IMR-90 (cell line): ENCODE results near the gene NFIA. TPM values are rescaled to one million over a fixed set of nuclear protein-coding genes. Genes with fewer than 3 reads are reported as not detected.

Experiments
- ATAC-seq: fragments of 200-7000 bp; cut with Tn5 transposase; 2 replicates; pipeline ENCODE4 v1.9.1; 2020; ENCODE audit warnings: low read depth, mild to moderate bottlenecking, moderate library complexity
- BruUV-seq: library from RNA; stranded (reverse); fragments of 400-500 nt; replicated peaks from 2 replicates; lab custom pipeline; 2021; lab: Mats Ljungman, UMichigan
- CTCF ChIA-PET: fragments of 300-600 bp; formaldehyde crosslinking; extraction: SDS; loops from one replicate; lab custom pipeline; 2021; ENCODE audit warnings: antibody characterized with exemption; lab: Yijun Ruan, JAX
- POLR2A ChIA-PET: fragments of 300-600 bp; sonication (Branson Sonifier 250); formaldehyde crosslinking; loops from one replicate; lab custom pipeline; 2022; ENCODE audit warnings: antibody characterized with exemption; ENCODE audit not compliant: unreplicated experiment; lab: Charles Lee
- DNase-seq: peaks from one replicate; pipeline ENCODE4 v3.0.0; 2013
- H2AFZ ChIP-seq: replicated peaks from 2 replicates; pipeline ENCODE3; 2013; ENCODE audit warnings: low read length, mild to moderate bottlenecking; ENCODE audit not compliant: poor library complexity
- H2AK5ac ChIP-seq: 2 replicates; pipeline ENCODE4 v1.6.1; 2013; ENCODE audit warnings: low read depth, low read length, inconsistent platforms
- H2AK9ac ChIP-seq: replicated peaks from 2 replicates; pipeline ENCODE3; 2013; ENCODE audit warnings: mild to moderate bottlenecking, low read depth, low read length, moderate library complexity; ENCODE audit not compliant: poor library complexity
- H2BK120ac ChIP-seq: 2 replicates; pipeline ENCODE4 v1.6.1; 2013; ENCODE audit warnings: low read depth, low read length, inconsistent platforms
- H2BK15ac ChIP-seq: 3 replicates; pipeline ENCODE4 v1.6.1; 2013; ENCODE audit warnings: low read depth, low read length, inconsistent platforms
- H2BK20ac ChIP-seq: 2 replicates; pipeline ENCODE4 v1.6.1; 2013; ENCODE audit warnings: low read depth, mild to moderate bottlenecking, inconsistent platforms, low read length, moderate library complexity
- H2BK5ac ChIP-seq: 2 replicates; pipeline ENCODE4 v1.6.1; 2013; ENCODE audit warnings: mild to moderate bottlenecking, low read depth, low read length, inconsistent platforms; ENCODE audit not compliant: poor library complexity, severe bottlenecking
- H3K14ac ChIP-seq: replicated peaks from 2 replicates; pipeline ENCODE4 v1.6.1; 2013; ENCODE audit warnings: low read depth, low read length, inconsistent platforms
- H3K18ac ChIP-seq: 2 replicates; pipeline ENCODE4 v1.6.1; 2013; ENCODE audit warnings: low read depth, low read length, control low read depth
- H3K23ac ChIP-seq: 2 replicates; pipeline ENCODE4 v1.6.1; 2013; ENCODE audit warnings: low read depth, low read length, inconsistent platforms
- H3K27ac ChIP-seq: 2 replicates; pipeline ENCODE4 v1.5.1; 2013; ENCODE audit warnings: mild to moderate bottlenecking, control low read depth, low read length; ENCODE audit not compliant: insufficient read depth
- H3K27me3 ChIP-seq: 2 replicates; pipeline ENCODE4 v1.6.1; 2013; ENCODE audit warnings: low read length; ENCODE audit not compliant: control insufficient read depth, insufficient read depth
- H3K36me3 ChIP-seq: 2 replicates; pipeline ENCODE4 v1.6.1; 2013; ENCODE audit warnings: low read length, mixed read lengths; ENCODE audit not compliant: control insufficient read depth, insufficient read depth
- H3K4ac ChIP-seq: 2 replicates; pipeline ENCODE4 v1.6.1; 2013; ENCODE audit warnings: low read depth, low read length, inconsistent platforms
- H3K4me1 ChIP-seq: 2 replicates; pipeline ENCODE4 v1.6.1; 2013; ENCODE audit warnings: low read length, mixed read lengths; ENCODE audit not compliant: control insufficient read depth, insufficient read depth
- H3K4me2 ChIP-seq: 2 replicates; pipeline ENCODE4 v1.6.1; 2013; ENCODE audit warnings: low read depth, mild to moderate bottlenecking, control low read depth, low read length, moderate library complexity
- H3K4me3 ChIP-seq: 2 replicates; pipeline ENCODE4 v1.5.1; 2013; ENCODE audit warnings: low read depth, mild to moderate bottlenecking, control low read depth, low read length, moderate library complexity; ENCODE audit not compliant: insufficient read depth
- H3K56ac ChIP-seq: 2 replicates; pipeline ENCODE4 v1.6.1; 2013; ENCODE audit warnings: low read length, inconsistent platforms; ENCODE audit not compliant: insufficient read depth; ENCODE audit errors: extremely low read depth
- H3K79me1 ChIP-seq, 2 experiments: 2 replicates each; pipeline ENCODE4 v1.6.1; 2013; ENCODE audit warnings: low read length in 2 of 2, inconsistent platforms in 1 of 2, low read depth in 1 of 2
- H3K9ac ChIP-seq: 2 replicates; pipeline ENCODE4 v1.6.1; 2013; ENCODE audit warnings: low read depth, low read length, control low read depth
- H3K9me1 ChIP-seq: 2 replicates; pipeline ENCODE4 v1.6.1; 2013; ENCODE audit warnings: low read length, inconsistent platforms; ENCODE audit not compliant: insufficient read depth
- H3K9me3 ChIP-seq: 2 replicates; pipeline ENCODE4 v1.6.1; 2013; ENCODE audit warnings: low read length; ENCODE audit not compliant: control insufficient read depth, insufficient read depth
- H4K20me1 ChIP-seq: 2 replicates; pipeline ENCODE4 v1.6.1; 2013; ENCODE audit warnings: low read length, inconsistent platforms; ENCODE audit not compliant: insufficient read depth
- H4K5ac ChIP-seq: 2 replicates; pipeline ENCODE4 v1.6.1; 2013; ENCODE audit warnings: mild to moderate bottlenecking, low read depth, low read length, control low read depth
- H4K8ac ChIP-seq, 2 experiments: 2 replicates each; pipeline ENCODE4 v1.6.1; 2013; ENCODE audit warnings: low read depth in 2 of 2, low read length in 2 of 2, control low read depth in 1 of 2, inconsistent platforms in 1 of 2
- H4K91ac ChIP-seq: 2 replicates; pipeline ENCODE4 v1.6.1; 2013; ENCODE audit warnings: low read depth, low read length, inconsistent platforms; ENCODE audit not compliant: insufficient read depth
- BHLHE40 ChIP-seq: fragments of 150-350 bp; IDR thresholded peaks from 2 replicates; pipeline ENCODE4 v1.6.1; 2016; ENCODE audit warnings: mild to moderate bottlenecking, low read depth, low read length
- CEBPB ChIP-seq: IDR thresholded peaks from 2 replicates; pipeline ENCODE4 v1.6.1; 2012; ENCODE audit warnings: low read depth, low read length, improper control_type of control experiment
- FOS ChIP-seq: fragments of 150-350 bp; IDR thresholded peaks from 2 replicates; pipeline ENCODE4 v1.6.1; 2016; ENCODE audit warnings: low read depth, low read length
- MAFK ChIP-seq: IDR thresholded peaks from 2 replicates; pipeline ENCODE4 v1.6.1; 2012; ENCODE audit warnings: low read depth, low read length, improper control_type of control experiment
- NFE2L2 ChIP-seq: fragments of 150-350 bp; IDR thresholded peaks from 2 replicates; pipeline ENCODE4 v1.6.1; 2016; ENCODE audit warnings: low read depth, mild to moderate bottlenecking, low read length
- RAD21 ChIP-seq: IDR thresholded peaks from 2 replicates; pipeline ENCODE4 v1.6.1; 2012; ENCODE audit warnings: low read length, improper control_type of control experiment
- RCOR1 ChIP-seq: IDR thresholded peaks from 2 replicates; pipeline ENCODE4 v1.6.1; 2012; ENCODE audit warnings: mild to moderate bottlenecking, low read length, improper control_type of control experiment; ENCODE audit not compliant: insufficient replicate concordance
- SMC3 ChIP-seq: fragments of 150-350 bp; IDR thresholded peaks from 2 replicates; pipeline ENCODE4 v1.6.1; 2016; ENCODE audit warnings: low read depth, mild to moderate bottlenecking, antibody characterized with exemption, low read length, moderate library complexity
- USF2 ChIP-seq: fragments of 150-350 bp; IDR thresholded peaks from 2 replicates; pipeline ENCODE4 v1.6.1; 2017; ENCODE audit warnings: mild to moderate bottlenecking, antibody characterized with exemption, low read length, low read depth
- WGBS, 2 experiments: methylation state at CpG; one replicate each; pipeline versions ENCODE4 v1.1.5 to v1.1.7; 2013; ENCODE audit warnings: missing lambda C conversion rate in 2 of 2; ENCODE audit not compliant: insufficient read length in 1 of 2; ENCODE audit errors: extremely low coverage in 2 of 2; 5-methylcytosine and 5-hydroxymethylcytosine counted together
- dilution Hi-C: fragments of 300-500 bp; cut with HindIII; formaldehyde crosslinking; loops from one replicate; pipeline ENCODE4 v1.14.3; 2018; ENCODE audit warnings: low sequenced_read_pairs; ENCODE audit not compliant: unreplicated experiment
- in situ Hi-C: fragments of 300-500 bp; cut with MboI; formaldehyde crosslinking; loops from 3 replicates; pipeline ENCODE4 v1.14.3; 2019; ENCODE audit warnings: low sequenced_read_pairs, inconsistent platforms, mixed read lengths
- intact Hi-C: fragments of 100-400 bp; cut with micrococcal nuclease; formaldehyde crosslinking; loops from 2 replicates; pipeline ENCODE4 v1.10.0; 2022
- polyA plus RNA-seq, 3 experiments: library from polyadenylated mRNA; depleted of rRNA; stranded (reverse); fragments of >200 nt; gene quantifications; 2 replicates each; pipeline ENCODE4 v1.2.3, GENCODE V29; 2012; ENCODE audit warnings: low replicate concordance in 1 of 3
- total RNA-seq: library from RNA; depleted of rRNA; stranded (reverse); fragments of >200 nt; gene quantifications from 2 replicates; pipeline ENCODE4 v1.2.3, GENCODE V29; 2012

The NFIA gene
- total and polyA plus RNA-seq, 2 of the 4 experiments (the other 2 are of a cell fraction) = 1.6 to 2.2 TPM

- Histone ChIP-seq H3K79me1 (no peaks in the 10 kb centered on the region), H3K4me2 (no peak overlapping the region), H2AFZ (no peak overlapping the region), H3K36me3 (no peaks in the 10 kb centered on the region), H3K23ac (no peak overlapping the region), H4K8ac (no peak overlapping the region), H2BK20ac (no peak overlapping the region), H3K18ac (no peak overlapping the region), H3K56ac (no peak overlapping the region), H3K9me1 (no peaks in the 10 kb centered on the region), H3K4ac (no peak overlapping the region), H3K4me3 (no peak overlapping the region), H2AK5ac (no peak overlapping the region), H3K9me3 (no peaks in the 10 kb centered on the region), H4K20me1 (no peaks in the 10 kb centered on the region), H4K91ac (no peak overlapping the region), H3K27ac (no peak overlapping the region), H2BK5ac (no peak overlapping the region), H3K4me1 (no peaks in the 10 kb centered on the region), H3K14ac (no peak overlapping the region), H2BK15ac (no peak overlapping the region), H2BK120ac (no peak overlapping the region), H4K5ac (no peak overlapping the region), H3K9ac (no peak overlapping the region), H2AK9ac (no peak overlapping the region), H3K27me3 (no peaks in the 10 kb centered on the region; the same call in 1 of the 2 replicates)
- ATAC-seq = no peak
- ChIA-PET POLR2A (no interaction called here), CTCF (no interaction called here)
- intact Hi-C loops (no loop called here), in situ Hi-C loops (no loop called here), dilution Hi-C loops (no loop called here)
- no CpG with 5 or more reads among the region's 2 CpGs for WGBS, 2 experiments
- no peak for DNase-seq
- no TSS peak for BruUV-seq
- no peak for TF ChIP-seq NFE2L2
- TF ChIP-seq RCOR1 = no peak
- TF ChIP-seq SMC3 = no peak
- no peak for TF ChIP-seq RAD21
- TF ChIP-seq FOS = no peak
- TF ChIP-seq CEBPB = no peak
- no peak for TF ChIP-seq USF2
- no peak for TF ChIP-seq MAFK
- TF ChIP-seq BHLHE40 = no peak
Measured at GRCh38 chr1:61370913-61371279, 288.5 kb downstream of the NFIA start.
